Trophoblast cell (in vitro differentiated cells and primary cell): ENCODE results near the gene RET.

Experiments used
- DNase-seq, 2 donors: peaks; one replicate each; pipeline ENCODE4 v3.0.0-alpha.2; 2016
- H2AFZ ChIP-seq: 2 replicates; pipeline ENCODE4 v1.6.1; 2013; ENCODE audit warnings: low read length, moderate library complexity, mild to moderate bottlenecking; ENCODE audit not compliant: insufficient read depth, poor library complexity
- H2AK5ac ChIP-seq: 2 replicates; pipeline ENCODE4 v1.6.1; 2013; ENCODE audit warnings: mild to moderate bottlenecking, low read length
- H2BK120ac ChIP-seq: 2 replicates; pipeline ENCODE4 v1.6.1; 2013; ENCODE audit warnings: low read length, mild to moderate bottlenecking, moderate library complexity; ENCODE audit not compliant: insufficient read depth, poor library complexity
- H2BK12ac ChIP-seq: 2 replicates; pipeline ENCODE4 v1.6.1; 2013; ENCODE audit warnings: mild to moderate bottlenecking, low read length, moderate library complexity
- H2BK5ac ChIP-seq: 2 replicates; pipeline ENCODE4 v1.6.1; 2013; ENCODE audit warnings: low read length, low read depth, moderate library complexity, mild to moderate bottlenecking; ENCODE audit not compliant: poor library complexity
- H3K14ac ChIP-seq: 2 replicates; pipeline ENCODE4 v1.6.1; 2013; ENCODE audit warnings: mild to moderate bottlenecking, low read length
- H3K18ac ChIP-seq: 2 replicates; pipeline ENCODE4 v1.6.1; 2013; ENCODE audit warnings: mild to moderate bottlenecking, low read length
- H3K23ac ChIP-seq: 2 replicates; pipeline ENCODE4 v1.6.1; 2013; ENCODE audit warnings: low read length
- H3K27ac ChIP-seq: 2 replicates; pipeline ENCODE4 v1.5.1; 2013; ENCODE audit warnings: low read depth, mild to moderate bottlenecking, inconsistent platforms, low read length, moderate library complexity
- H3K27me3 ChIP-seq: 2 replicates; pipeline ENCODE4 v1.6.1; 2013; ENCODE audit warnings: inconsistent platforms, mild to moderate bottlenecking, low read length, moderate library complexity; ENCODE audit not compliant: insufficient read depth
- H3K36me3 ChIP-seq, 2 experiments: 1 replicate in 1 of 2; 2 replicates in 1 of 2; pipeline ENCODE4 v1.6.1; 2013; ENCODE audit warnings: low read length in 2 of 2, mild to moderate bottlenecking in 2 of 2, moderate library complexity in 1 of 2; ENCODE audit not compliant: insufficient read depth in 2 of 2, control insufficient read depth in 1 of 2
- H3K4ac ChIP-seq: 2 replicates; pipeline ENCODE4 v1.6.1; 2013; ENCODE audit warnings: low read depth, mild to moderate bottlenecking, low read length, moderate library complexity
- H3K4me1 ChIP-seq, 2 experiments: 1 replicate in 1 of 2; 2 replicates in 1 of 2; pipeline ENCODE4 v1.6.1; 2013; ENCODE audit warnings: low read length in 2 of 2, mild to moderate bottlenecking in 2 of 2, moderate library complexity in 1 of 2; ENCODE audit not compliant: insufficient read depth in 2 of 2, control insufficient read depth in 1 of 2
- H3K4me2 ChIP-seq: 2 replicates; pipeline ENCODE4 v1.6.1; 2013; ENCODE audit warnings: inconsistent platforms, mild to moderate bottlenecking, low read length, moderate library complexity
- H3K4me3 ChIP-seq: 2 replicates; pipeline ENCODE4 v1.5.1; 2013; ENCODE audit warnings: mild to moderate bottlenecking, low read depth, low read length, inconsistent platforms
- H3K79me1 ChIP-seq: one replicate; pipeline ENCODE4 v1.6.1; 2013; ENCODE audit warnings: low read length
- H3K79me2 ChIP-seq: 2 replicates; pipeline ENCODE4 v1.6.1; 2013; ENCODE audit warnings: low read length, mild to moderate bottlenecking; ENCODE audit not compliant: control insufficient read depth, insufficient read depth, poor library complexity
- H3K9ac ChIP-seq: 2 replicates; pipeline ENCODE4 v1.6.1; 2013; ENCODE audit warnings: mild to moderate bottlenecking, low read length
- H3K9me3 ChIP-seq: 2 replicates; pipeline ENCODE4 v1.6.1; 2013; ENCODE audit warnings: low read depth, mild to moderate bottlenecking, control low read depth, inconsistent platforms, low read length; ENCODE audit not compliant: insufficient read depth
- H4K12ac ChIP-seq: 2 replicates; pipeline ENCODE4 v1.6.1; 2013; ENCODE audit warnings: low read depth, mild to moderate bottlenecking, low read length, moderate library complexity
- H4K8ac ChIP-seq: 2 replicates; pipeline ENCODE4 v1.6.1; 2013; ENCODE audit warnings: low read depth, mild to moderate bottlenecking, low read length, moderate library complexity
- H4K91ac ChIP-seq: one replicate; pipeline ENCODE4 v1.6.1; 2013; ENCODE audit warnings: low read depth, mild to moderate bottlenecking, low read length, moderate library complexity
- WGBS: extraction: QIAGEN DNeasy Blood & Tissue Kit; methylation state at CpG from one replicate; pipeline ENCODE4 v1.1.7; 2013; ENCODE audit warnings: missing lambda C conversion rate; ENCODE audit not compliant: insufficient read length, insufficient coverage; ENCODE audit errors: extremely low coverage; 5-methylcytosine and 5-hydroxymethylcytosine counted together

Gene RET

GRCh38 chr10:43040482-43041256 is 36.2 kb upstream of the RET start:
- no peak overlapping the region for H2AFZ ChIP-seq
- H3K27me3 ChIP-seq: no peaks in the 10 kb centered on the region
- no peak overlapping the region for H3K23ac ChIP-seq
- H3K4me3 ChIP-seq: no peak overlapping the region
- no peak overlapping the region for H3K18ac ChIP-seq
- no peaks in the 10 kb centered on the region for H3K79me2 ChIP-seq
- no CpG with 5 or more reads among the region's 6 CpGs for WGBS
- H2AK5ac ChIP-seq: no peak overlapping the region
- no peak for DNase-seq
- no peak overlapping the region for H3K9ac ChIP-seq
- no peak overlapping the region for H2BK12ac ChIP-seq
- no peaks in the 10 kb centered on the region for H3K79me1 ChIP-seq
- no peak overlapping the region for H2BK120ac ChIP-seq
- H3K9me3 ChIP-seq: peaks cover 5% of the 10 kb centered on the region
- no peaks in the 10 kb centered on the region for H3K4me1 ChIP-seq
- no peak overlapping the region for H4K8ac ChIP-seq
- no peak overlapping the region for H3K4me2 ChIP-seq
- H3K36me3 ChIP-seq: no peaks in the 10 kb centered on the region
- no peak overlapping the region for H4K12ac ChIP-seq
- H4K91ac ChIP-seq: no peak overlapping the region
- H3K14ac ChIP-seq: no peak overlapping the region
- no peak overlapping the region for H3K27ac ChIP-seq
- H2BK5ac ChIP-seq: no peak overlapping the region
- no peak overlapping the region for H3K4ac ChIP-seq

GRCh38 chr10:43041422-43042342 is 35.2 kb upstream of the RET start:
- Histone ChIP-seq H3K23ac (no peak overlapping the region), H3K27me3 (no peaks in the 10 kb centered on the region), H3K9ac (no peak overlapping the region), H3K4me2 (no peak overlapping the region), H3K14ac (no peak overlapping the region), H4K8ac (no peak overlapping the region), H3K79me2 (no peaks in the 10 kb centered on the region), H2AFZ (no peak overlapping the region), H4K91ac (no peak overlapping the region), H2BK12ac (no peak overlapping the region), H2BK120ac (no peak overlapping the region), H3K79me1 (no peaks in the 10 kb centered on the region), H2AK5ac (no peak overlapping the region), H2BK5ac (no peak overlapping the region), H3K18ac (no peak overlapping the region), H3K4ac (no peak overlapping the region), H3K36me3 (no peaks in the 10 kb centered on the region), H3K4me1 (no peaks in the 10 kb centered on the region), H3K4me3 (no peak overlapping the region), H3K9me3 (peaks cover 5% of the 10 kb centered on the region), H3K27ac (no peak overlapping the region), H4K12ac (no peak overlapping the region)
- no CpG with 5 or more reads among the region's 9 CpGs for WGBS
- no peak for DNase-seq

GRCh38 chr10:43042503-43043341 is 34.1 kb upstream of the RET start:
- Histone ChIP-seq H3K27me3 (no peaks in the 10 kb centered on the region), H4K91ac (no peak overlapping the region), H2AK5ac (no peak overlapping the region), H2AFZ (no peak overlapping the region), H3K18ac (no peak overlapping the region), H3K14ac (no peak overlapping the region), H2BK5ac (no peak overlapping the region), H3K36me3 (no peaks in the 10 kb centered on the region), H2BK12ac (no peak overlapping the region), H3K9me3 (peaks cover 5% of the 10 kb centered on the region), H3K4me3 (no peak overlapping the region), H3K4me1 (no peaks in the 10 kb centered on the region), H2BK120ac (no peak overlapping the region), H4K12ac (no peak overlapping the region), H3K79me1 (no peaks in the 10 kb centered on the region), H3K79me2 (no peaks in the 10 kb centered on the region), H3K27ac (no peak overlapping the region), H4K8ac (no peak overlapping the region), H3K9ac (no peak overlapping the region), H3K4ac (no peak overlapping the region), H3K23ac (no peak overlapping the region), H3K4me2 (no peak overlapping the region)
- DNase-seq: no peak
- no CpG with 5 or more reads among the region's 12 CpGs for WGBS

GRCh38 chr10:43043342-43043772 is 33.5 kb upstream of the RET start:
- no peaks in the 10 kb centered on the region for H3K79me2 ChIP-seq

More at GRCh38 chr10:43043342-43043772, 33.5 kb upstream of the RET start:
- DNase-seq: no peak
- no peak overlapping the region for H3K4me2 ChIP-seq
- H3K14ac ChIP-seq: no peak overlapping the region
- H4K8ac ChIP-seq: no peak overlapping the region
- H3K79me1 ChIP-seq: no peaks in the 10 kb centered on the region
- H3K4ac ChIP-seq: no peak overlapping the region
- H4K12ac ChIP-seq: no peak overlapping the region
- no peak overlapping the region for H3K18ac ChIP-seq
- H3K4me3 ChIP-seq: no peak overlapping the region
- no peak overlapping the region for H3K9ac ChIP-seq
- H4K91ac ChIP-seq: no peak overlapping the region
- no CpG with 5 or more reads among the region's 9 CpGs for WGBS
- H2AFZ ChIP-seq: no peak overlapping the region
- H2BK120ac ChIP-seq: no peak overlapping the region
- no peak overlapping the region for H3K23ac ChIP-seq
- H3K4me1 ChIP-seq: no peaks in the 10 kb centered on the region
- no peak overlapping the region for H2BK5ac ChIP-seq
- peaks cover 5% of the 10 kb centered on the region for H3K9me3 ChIP-seq
- H3K36me3 ChIP-seq: no peaks in the 10 kb centered on the region
- no peak overlapping the region for H2AK5ac ChIP-seq
- no peak overlapping the region for H3K27ac ChIP-seq
- no peak overlapping the region for H2BK12ac ChIP-seq
- H3K27me3 ChIP-seq: no peaks in the 10 kb centered on the region
